ENCODE measurements around the gene PIPOX. TPM values are rescaled to one million over a fixed set of nuclear protein-coding genes. Genes with fewer than 3 reads are reported as not detected.

PIPOX gene
- total RNA-seq, 1 donor from 2014 or later = 1.3 TPM

DNA sequence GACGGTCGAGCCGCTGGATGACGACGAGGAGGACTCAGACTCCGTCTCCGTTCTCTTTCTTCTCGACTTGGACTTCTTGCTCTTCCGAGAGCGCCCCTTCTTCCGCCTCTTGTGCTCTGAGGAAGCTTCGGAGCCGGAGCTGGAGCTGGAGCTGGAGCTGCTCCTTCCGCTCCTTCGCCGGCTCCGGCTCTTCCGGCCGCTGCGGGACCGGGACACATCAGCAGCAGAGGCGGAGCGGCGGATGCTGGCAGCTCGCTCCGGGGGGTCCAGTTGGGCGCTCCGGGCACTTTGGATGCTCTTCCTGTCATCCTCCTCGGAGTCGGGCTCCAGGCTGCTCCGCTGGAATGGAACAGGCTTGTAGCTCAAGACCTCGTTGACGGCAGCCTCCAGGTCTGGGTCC, 36.9 kb downstream of the PIPOX start:
- no peak overlapping the region for H3K4me3 ChIP-seq
- no peaks in the 10 kb centered on the region for H3K9me3 ChIP-seq
- H3K4me1 ChIP-seq = no peaks in the 10 kb centered on the region
- H3K36me3 ChIP-seq = peaks cover 75% of the 10 kb centered on the region
- no peaks in the 10 kb centered on the region for H3K27me3 ChIP-seq (ENCODE audit: low read depth)
- H3K27ac ChIP-seq = no peak overlapping the region
- TF ChIP-seq, protein P1, sequence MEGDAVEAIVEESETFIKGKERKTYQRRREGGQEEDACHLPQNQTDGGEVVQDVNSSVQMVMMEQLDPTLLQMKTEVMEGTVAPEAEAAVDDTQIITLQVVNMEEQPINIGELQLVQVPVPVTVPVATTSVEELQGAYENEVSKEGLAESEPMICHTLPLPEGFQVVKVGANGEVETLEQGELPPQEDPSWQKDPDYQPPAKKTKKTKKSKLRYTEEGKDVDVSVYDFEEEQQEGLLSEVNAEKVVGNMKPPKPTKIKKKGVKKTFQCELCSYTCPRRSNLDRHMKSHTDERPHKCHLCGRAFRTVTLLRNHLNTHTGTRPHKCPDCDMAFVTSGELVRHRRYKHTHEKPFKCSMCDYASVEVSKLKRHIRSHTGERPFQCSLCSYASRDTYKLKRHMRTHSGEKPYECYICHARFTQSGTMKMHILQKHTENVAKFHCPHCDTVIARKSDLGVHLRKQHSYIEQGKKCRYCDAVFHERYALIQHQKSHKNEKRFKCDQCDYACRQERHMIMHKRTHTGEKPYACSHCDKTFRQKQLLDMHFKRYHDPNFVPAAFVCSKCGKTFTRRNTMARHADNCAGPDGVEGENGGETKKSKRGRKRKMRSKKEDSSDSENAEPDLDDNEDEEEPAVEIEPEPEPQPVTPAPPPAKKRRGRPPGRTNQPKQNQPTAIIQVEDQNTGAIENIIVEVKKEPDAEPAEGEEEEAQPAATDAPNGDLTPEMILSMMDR (IDR thresholded peaks at IDR 0.05) = no peak
- intact Hi-C loops (cut with DNase I) = no loop called here
- DNase-seq (no peak), ATAC-seq (no peak)

DNA sequence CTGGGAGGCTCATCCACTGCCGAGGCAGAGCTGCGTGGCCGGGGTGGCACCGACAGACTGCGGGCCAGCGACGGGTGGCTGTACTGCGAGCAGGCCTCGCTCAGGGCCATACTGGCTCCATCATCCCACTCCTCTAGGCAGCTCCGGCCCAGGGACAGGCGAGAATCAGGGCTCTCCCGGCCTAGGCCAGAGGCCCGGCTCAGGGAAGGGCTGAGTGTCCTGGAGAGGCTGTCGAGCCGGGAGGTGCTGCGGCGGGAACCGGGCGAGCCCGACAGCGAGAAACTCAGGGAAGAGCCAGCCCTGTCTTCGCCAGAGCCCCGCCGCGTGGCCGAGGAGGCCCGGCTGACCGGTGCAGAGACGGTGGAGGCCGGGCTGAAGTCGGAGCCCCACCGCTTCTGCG, 37.4 kb downstream of the PIPOX start:
- TF ChIP-seq, protein P1 (IDR thresholded peaks at IDR 0.05) = no peak
- Histone ChIP-seq H3K4me3 (no peak overlapping the region), H3K9me3 (no peaks in the 10 kb centered on the region), H3K27ac (no peak overlapping the region), H3K27me3 (ENCODE audit: low read depth) (no peaks in the 10 kb centered on the region), H3K4me1 (no peaks in the 10 kb centered on the region), H3K36me3 (peaks cover 79% of the 10 kb centered on the region)
- ATAC-seq (no peak), DNase-seq (no peak)
- intact Hi-C loops (cut with DNase I) = no loop called here

DNA sequence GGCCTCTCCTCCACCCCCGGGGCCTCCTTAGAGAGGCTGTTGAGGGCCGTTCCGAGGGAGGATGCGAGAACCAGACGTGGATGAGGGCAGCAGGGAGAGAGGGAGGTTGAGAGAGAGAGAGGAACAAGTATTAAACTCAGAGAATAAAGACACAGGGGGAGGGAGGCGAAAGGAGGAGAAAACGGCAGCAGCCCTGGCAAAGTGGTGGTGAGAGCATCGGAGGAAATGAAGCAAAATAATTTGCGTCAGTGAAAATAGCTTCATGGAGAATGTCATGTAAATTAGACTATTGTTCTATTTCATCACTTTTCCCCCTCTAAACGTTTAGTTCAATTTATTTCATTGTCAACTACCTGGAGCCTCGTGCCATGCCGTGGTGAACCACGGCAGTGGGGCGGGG, 38.0 kb downstream of the PIPOX start:
- Histone ChIP-seq H3K27ac (no peak overlapping the region), H3K36me3 (peaks cover 86% of the 10 kb centered on the region), H3K27me3 (ENCODE audit: low read depth) (no peaks in the 10 kb centered on the region), H3K9me3 (no peaks in the 10 kb centered on the region), H3K4me3 (no peak overlapping the region), H3K4me1 (no peaks in the 10 kb centered on the region)
- ATAC-seq (no peak), DNase-seq (no peak)
- TF ChIP-seq, protein P1 (IDR thresholded peaks at IDR 0.05) = no peak
- intact Hi-C loops (cut with DNase I) = no loop called here

DNA sequence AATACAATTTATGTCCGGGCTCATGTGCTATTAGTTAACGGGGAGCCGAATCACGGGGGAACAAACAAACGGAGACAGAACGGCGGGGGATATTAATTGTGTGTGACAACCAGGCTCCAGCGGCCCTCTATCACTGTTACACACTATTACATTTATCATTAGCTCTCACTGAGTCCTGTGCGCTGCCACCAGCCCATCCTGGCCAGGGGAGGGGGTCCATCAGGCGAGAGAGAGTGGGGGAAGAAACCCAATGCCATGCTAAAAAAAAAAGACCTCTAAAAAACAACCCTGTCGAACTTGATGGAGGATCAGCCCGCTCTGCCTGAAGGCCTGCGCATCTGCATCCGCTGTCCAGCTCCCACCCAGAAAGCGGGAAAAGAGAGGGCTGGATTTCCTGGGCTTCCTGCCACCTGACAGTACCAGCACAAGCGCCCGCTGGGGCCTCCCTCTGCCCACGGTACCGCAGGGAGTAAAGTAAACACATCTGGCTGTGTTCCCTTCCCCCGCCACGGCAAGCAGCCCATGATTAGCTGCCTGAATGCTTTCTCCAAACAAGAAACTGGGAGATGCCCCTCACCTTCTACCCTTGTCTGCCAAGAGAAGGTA, 41.7 kb downstream of the PIPOX start:
- Histone ChIP-seq H3K36me3 (peaks cover 95% of the 10 kb centered on the region), H3K27ac (no peak overlapping the region), H3K4me3 (no peak overlapping the region), H3K27me3 (ENCODE audit: low read depth) (no peaks in the 10 kb centered on the region), H3K9me3 (no peaks in the 10 kb centered on the region), H3K4me1 (no peaks in the 10 kb centered on the region)
- DNase-seq (no peak), ATAC-seq (no peak)
- TF ChIP-seq, protein P1 (IDR thresholded peaks at IDR 0.05) = no peak
- intact Hi-C loops (cut with DNase I) = no loop called here

DNA sequence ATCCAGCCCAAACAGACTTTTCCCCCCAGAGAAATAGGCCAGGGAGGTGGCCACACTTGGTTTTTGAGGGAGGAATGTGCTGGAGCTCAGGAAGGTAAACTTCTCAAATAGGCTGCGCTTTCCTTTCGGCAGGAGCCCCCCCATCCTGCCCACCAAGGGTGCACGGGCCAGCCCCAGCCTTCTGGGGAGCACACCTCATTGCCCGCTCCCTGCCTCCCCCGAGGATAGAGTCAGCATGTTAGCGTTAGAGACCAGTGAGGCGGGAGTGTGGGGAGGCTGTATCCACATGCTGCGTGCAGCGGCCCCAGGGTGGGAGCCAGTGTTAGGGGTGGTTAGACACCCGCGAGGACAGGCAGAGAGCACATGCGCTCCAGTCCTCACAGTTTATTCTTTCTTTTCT, 42.3 kb downstream of the PIPOX start:
- ATAC-seq (no peak), DNase-seq (no peak)
- no peaks in the 10 kb centered on the region for H3K27me3 ChIP-seq (ENCODE audit: low read depth)
- no peak overlapping the region for H3K4me3 ChIP-seq
- H3K4me1 ChIP-seq = no peaks in the 10 kb centered on the region
- intact Hi-C loops (cut with DNase I) = no loop called here
- TF ChIP-seq, protein P1 (IDR thresholded peaks at IDR 0.05) = no peak
- no peak overlapping the region for H3K27ac ChIP-seq
- peaks cover 95% of the 10 kb centered on the region for H3K36me3 ChIP-seq
- no peaks in the 10 kb centered on the region for H3K9me3 ChIP-seq

Data from lower lobe of right lung (tissue), 2 donors.